ENCODE results near the gene SF3B2.

The SF3B2 gene

GRCh38 chr11:66067640-66068039 is 15.5 kb downstream of the SF3B2 start:
- H3K9me3 ChIP-seq (ENCODE audit: insufficient read depth, low read length), result no peaks in the 10 kb centered on the region
- no peak overlapping the region for H3K9ac ChIP-seq (ENCODE audit: low read length)
- peaks cover 3% of the 10 kb centered on the region; the same call in 1 of the 2 replicates for H4K20me1 ChIP-seq (ENCODE audit: insufficient read depth, low read length)
- no peak overlapping the region for H3K4me3 ChIP-seq (ENCODE audit: low read length)
- peaks cover 23% of the 10 kb centered on the region for H3K4me1 ChIP-seq (ENCODE audit: low read length)
- H3K27me3 ChIP-seq (ENCODE audit: low read depth, low read length), result no peaks in the 10 kb centered on the region
- no peak for TF ChIP-seq EZH2phosphoT487 (IDR thresholded peaks at IDR 0.05; ENCODE audit: low read depth)
- TF ChIP-seq, protein P1, sequence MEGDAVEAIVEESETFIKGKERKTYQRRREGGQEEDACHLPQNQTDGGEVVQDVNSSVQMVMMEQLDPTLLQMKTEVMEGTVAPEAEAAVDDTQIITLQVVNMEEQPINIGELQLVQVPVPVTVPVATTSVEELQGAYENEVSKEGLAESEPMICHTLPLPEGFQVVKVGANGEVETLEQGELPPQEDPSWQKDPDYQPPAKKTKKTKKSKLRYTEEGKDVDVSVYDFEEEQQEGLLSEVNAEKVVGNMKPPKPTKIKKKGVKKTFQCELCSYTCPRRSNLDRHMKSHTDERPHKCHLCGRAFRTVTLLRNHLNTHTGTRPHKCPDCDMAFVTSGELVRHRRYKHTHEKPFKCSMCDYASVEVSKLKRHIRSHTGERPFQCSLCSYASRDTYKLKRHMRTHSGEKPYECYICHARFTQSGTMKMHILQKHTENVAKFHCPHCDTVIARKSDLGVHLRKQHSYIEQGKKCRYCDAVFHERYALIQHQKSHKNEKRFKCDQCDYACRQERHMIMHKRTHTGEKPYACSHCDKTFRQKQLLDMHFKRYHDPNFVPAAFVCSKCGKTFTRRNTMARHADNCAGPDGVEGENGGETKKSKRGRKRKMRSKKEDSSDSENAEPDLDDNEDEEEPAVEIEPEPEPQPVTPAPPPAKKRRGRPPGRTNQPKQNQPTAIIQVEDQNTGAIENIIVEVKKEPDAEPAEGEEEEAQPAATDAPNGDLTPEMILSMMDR (IDR thresholded peaks at IDR 0.05; ENCODE audit: low read depth, low read length), result no peak
- no peak overlapping the region for H2AFZ ChIP-seq (ENCODE audit: low read depth, low read length)
- H3K27ac ChIP-seq (ENCODE audit: low read length), result no peak overlapping the region
- peaks cover 66% of the 10 kb centered on the region for H3K36me3 ChIP-seq (replicated peaks; ENCODE audit: low read depth, low read length)
- no peak overlapping the region for H3K4me2 ChIP-seq (ENCODE audit: low read length)
- peaks cover 8% of the 10 kb centered on the region for H3K79me2 ChIP-seq (ENCODE audit: low read length)

GRCh38 chr11:66068154-66068821 is 16.1 kb downstream of the SF3B2 start:
- no peak overlapping the region for H2AFZ ChIP-seq (ENCODE audit: low read depth, low read length)
- H4K20me1 ChIP-seq (ENCODE audit: insufficient read depth, low read length), result peaks cover 3% of the 10 kb centered on the region; the same call in 1 of the 2 replicates
- no peak overlapping the region for H3K4me2 ChIP-seq (ENCODE audit: low read length)
- no peaks in the 10 kb centered on the region for H3K9me3 ChIP-seq (ENCODE audit: insufficient read depth, low read length)
- peaks cover 8% of the 10 kb centered on the region for H3K79me2 ChIP-seq (ENCODE audit: low read length)
- peaks cover 23% of the 10 kb centered on the region for H3K4me1 ChIP-seq (ENCODE audit: low read length)
- TF ChIP-seq, protein P1 (IDR thresholded peaks at IDR 0.05; ENCODE audit: low read depth, low read length), result peak; percentile 95
- TF ChIP-seq EZH2phosphoT487 (IDR thresholded peaks at IDR 0.05; ENCODE audit: low read depth), result no peak
- H3K36me3 ChIP-seq (replicated peaks; ENCODE audit: low read depth, low read length), result peaks cover 61% of the 10 kb centered on the region
- H3K27me3 ChIP-seq (ENCODE audit: low read depth, low read length), result no peaks in the 10 kb centered on the region
- no peak overlapping the region for H3K9ac ChIP-seq (ENCODE audit: low read length)
- no peak overlapping the region for H3K4me3 ChIP-seq (ENCODE audit: low read length)
- peak overlapping the region; percentile 70 for H3K27ac ChIP-seq (ENCODE audit: low read length)

DNA sequence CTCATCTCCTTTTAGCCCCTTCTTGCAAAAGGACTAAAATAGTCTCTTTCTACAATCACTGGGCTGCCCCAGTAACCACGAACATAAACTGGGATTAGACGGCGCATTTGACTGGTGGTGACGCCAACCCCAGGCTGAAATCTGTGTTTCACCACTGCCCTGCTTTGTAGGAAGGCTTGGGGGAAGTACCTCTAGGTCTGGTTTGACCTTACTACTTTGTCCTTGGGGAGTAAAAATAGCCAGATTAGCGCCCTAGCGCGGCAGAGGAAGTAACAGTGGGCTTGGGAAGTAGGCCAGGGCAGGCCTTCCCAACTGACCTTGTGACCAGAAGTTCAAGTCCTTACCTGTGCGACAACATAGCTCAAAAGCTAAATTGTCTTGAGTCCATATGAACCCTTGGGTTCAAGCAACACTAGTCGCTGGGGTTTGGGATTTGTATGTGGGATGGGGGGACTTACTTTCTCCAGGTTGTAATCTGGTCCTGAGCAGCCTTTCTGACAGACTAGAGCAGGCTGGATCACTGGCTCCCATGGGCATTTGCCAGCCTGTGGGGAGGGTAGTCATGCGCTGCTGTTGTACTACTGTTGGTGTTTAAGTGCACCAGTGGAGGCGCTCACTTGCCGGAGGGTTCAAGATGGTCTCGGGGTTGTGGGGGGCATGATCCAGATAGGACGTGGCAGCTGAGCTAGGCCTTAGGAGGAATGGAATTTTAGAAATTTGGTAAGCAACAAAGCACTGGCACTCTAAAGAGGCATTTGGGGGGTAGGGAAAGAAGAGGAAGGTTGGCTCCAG is 17.0 kb downstream of the SF3B2 start:
- peaks cover 23% of the 10 kb centered on the region for H3K4me1 ChIP-seq (ENCODE audit: low read length)
- H3K4me3 ChIP-seq (ENCODE audit: low read length), result peak overlapping the region; percentile 97
- peak overlapping the region; percentile 87 for H3K4me2 ChIP-seq (ENCODE audit: low read length)
- no peak overlapping the region for H2AFZ ChIP-seq (ENCODE audit: low read depth, low read length)
- TF ChIP-seq EZH2phosphoT487 (IDR thresholded peaks at IDR 0.05; ENCODE audit: low read depth), result no peak
- TF ChIP-seq, protein P1 (IDR thresholded peaks at IDR 0.05; ENCODE audit: low read depth, low read length), result peak; percentile 41
- peaks cover 53% of the 10 kb centered on the region for H3K36me3 ChIP-seq (replicated peaks; ENCODE audit: low read depth, low read length)
- peaks cover 1% of the 10 kb centered on the region for H3K79me2 ChIP-seq (ENCODE audit: low read length)
- H4K20me1 ChIP-seq (ENCODE audit: insufficient read depth, low read length), result peaks cover 3% of the 10 kb centered on the region; the same call in 1 of the 2 replicates
- peak overlapping the region; percentile 82 for H3K9ac ChIP-seq (ENCODE audit: low read length)
- no peaks in the 10 kb centered on the region for H3K9me3 ChIP-seq (ENCODE audit: insufficient read depth, low read length)
- peak overlapping the region; percentile 70 for H3K27ac ChIP-seq (ENCODE audit: low read length)
- no peaks in the 10 kb centered on the region for H3K27me3 ChIP-seq (ENCODE audit: low read depth, low read length)
